Left colon (tissue), 2 donors: Measurements from ENCODE around the gene DHRS7B. TPM values are rescaled to one million over a fixed set of nuclear protein-coding genes. Genes with fewer than 3 reads are reported as not detected.

Experiments used
- total RNA-seq, 2 donors: library from RNA; stranded (reverse); fragmentation: NEBNext Ultra II Directional; extraction: Animal tissue kit (Norgen Biotek cat#: 25700); gene quantifications; one replicate each; pipeline ENCODE4 v1.2.1, GENCODE V29; 2021
- donor health status: DM: no; HTN: no; CAD: no.
- donor health status: DM: yes; HTN: yes; CAD: no.

Gene DHRS7B
- total RNA-seq, 2 donors from 2014 or later = 32.1 to 33.5 TPM

Other genes starting within 250 kb of the DHRS7B start
- gene USP22, start 84.0 kb upstream of the DHRS7B start, total RNA-seq = 100 to 1,000 TPM; 145 to 155 TPM
- gene TMEM11, start 87.2 kb downstream of the DHRS7B start, total RNA-seq = 10 to 100 TPM; 28.5 to 30.7 TPM
- 1 to 10 TPM; 3.1 to 5.6 TPM for gene NATD1, start 126.4 kb downstream of the DHRS7B start, total RNA-seq
- gene MAP2K3, start 157.7 kb downstream of the DHRS7B start, total RNA-seq = 10 to 100 TPM; 74.2 to 75.8 TPM
- 1 to 10 TPM in 1 of 2 donors, under 1 TPM in 1; 0.84 to 2.5 TPM for gene KCNJ12, start 249.4 kb downstream of the DHRS7B start, total RNA-seq